ENCODE measurements around the gene SUN1. TPM values are rescaled to one million over a fixed set of nuclear protein-coding genes. Genes with fewer than 3 reads are reported as not detected.

SUN1 gene
- total RNA-seq, 4 donors from 2014 or later, result 243 to 263 (median 244) TPM

- H3K9me3 ChIP-seq, result no peaks in the 10 kb centered on the region
- DNase-seq (ENCODE audit: low spot score in 2 of 2), result no peak
- no peaks in the 10 kb centered on the region for H3K27me3 ChIP-seq
- peak overlapping the region in 2 of 4 donors; percentile 3 to 23 for H3K4me3 ChIP-seq
- TF ChIP-seq, protein P1, sequence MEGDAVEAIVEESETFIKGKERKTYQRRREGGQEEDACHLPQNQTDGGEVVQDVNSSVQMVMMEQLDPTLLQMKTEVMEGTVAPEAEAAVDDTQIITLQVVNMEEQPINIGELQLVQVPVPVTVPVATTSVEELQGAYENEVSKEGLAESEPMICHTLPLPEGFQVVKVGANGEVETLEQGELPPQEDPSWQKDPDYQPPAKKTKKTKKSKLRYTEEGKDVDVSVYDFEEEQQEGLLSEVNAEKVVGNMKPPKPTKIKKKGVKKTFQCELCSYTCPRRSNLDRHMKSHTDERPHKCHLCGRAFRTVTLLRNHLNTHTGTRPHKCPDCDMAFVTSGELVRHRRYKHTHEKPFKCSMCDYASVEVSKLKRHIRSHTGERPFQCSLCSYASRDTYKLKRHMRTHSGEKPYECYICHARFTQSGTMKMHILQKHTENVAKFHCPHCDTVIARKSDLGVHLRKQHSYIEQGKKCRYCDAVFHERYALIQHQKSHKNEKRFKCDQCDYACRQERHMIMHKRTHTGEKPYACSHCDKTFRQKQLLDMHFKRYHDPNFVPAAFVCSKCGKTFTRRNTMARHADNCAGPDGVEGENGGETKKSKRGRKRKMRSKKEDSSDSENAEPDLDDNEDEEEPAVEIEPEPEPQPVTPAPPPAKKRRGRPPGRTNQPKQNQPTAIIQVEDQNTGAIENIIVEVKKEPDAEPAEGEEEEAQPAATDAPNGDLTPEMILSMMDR (IDR thresholded peaks at IDR 0.05), result no peak
- TF ChIP-seq POLR2A (IDR thresholded peaks at IDR 0.05) (no peak), EP300 (IDR thresholded peaks at IDR 0.05) (no peak)
- peak overlapping the region in 2 of 4 donors; percentile 78 to 84 for H3K27ac ChIP-seq
- peaks cover 0 to 11% (median 4%) of the 10 kb centered on the region in 3 donors for H3K36me3 ChIP-seq
- 64 to 73% methylated on average over 11 of the region's 11 CpGs for WGBS, 2 donors
- peaks cover 0 to 75% (median 20%) of the 10 kb centered on the region in 4 donors for H3K4me1 ChIP-seq
Measured at GRCh38 chr7:824664-825063, 7.6 kb upstream of the SUN1 start.

GRCh38 chr7:825386-825785 is 6.9 kb upstream of the SUN1 start:
- peaks cover 0 to 11% (median 4%) of the 10 kb centered on the region in 3 donors for H3K36me3 ChIP-seq
- peak overlapping the region in 3 of 4 donors; percentile 31 to 84 (median 78) for H3K27ac ChIP-seq
- 27 to 33% methylated on average over 6 of the region's 6 CpGs for WGBS, 2 donors
- peaks cover 0 to 75% (median 20%) of the 10 kb centered on the region in 4 donors for H3K4me1 ChIP-seq
- DNase-seq (ENCODE audit: low spot score in 2 of 2), result no peak
- TF ChIP-seq EP300 (IDR thresholded peaks at IDR 0.05), result no peak
- TF ChIP-seq, protein P1 (IDR thresholded peaks at IDR 0.05), result no peak
- no peak for TF ChIP-seq POLR2A (IDR thresholded peaks at IDR 0.05)
- no peaks in the 10 kb centered on the region for H3K27me3 ChIP-seq
- no peaks in the 10 kb centered on the region for H3K9me3 ChIP-seq
- H3K4me3 ChIP-seq, result peak overlapping the region in 1 of 4 donors; percentile 23

DNA sequence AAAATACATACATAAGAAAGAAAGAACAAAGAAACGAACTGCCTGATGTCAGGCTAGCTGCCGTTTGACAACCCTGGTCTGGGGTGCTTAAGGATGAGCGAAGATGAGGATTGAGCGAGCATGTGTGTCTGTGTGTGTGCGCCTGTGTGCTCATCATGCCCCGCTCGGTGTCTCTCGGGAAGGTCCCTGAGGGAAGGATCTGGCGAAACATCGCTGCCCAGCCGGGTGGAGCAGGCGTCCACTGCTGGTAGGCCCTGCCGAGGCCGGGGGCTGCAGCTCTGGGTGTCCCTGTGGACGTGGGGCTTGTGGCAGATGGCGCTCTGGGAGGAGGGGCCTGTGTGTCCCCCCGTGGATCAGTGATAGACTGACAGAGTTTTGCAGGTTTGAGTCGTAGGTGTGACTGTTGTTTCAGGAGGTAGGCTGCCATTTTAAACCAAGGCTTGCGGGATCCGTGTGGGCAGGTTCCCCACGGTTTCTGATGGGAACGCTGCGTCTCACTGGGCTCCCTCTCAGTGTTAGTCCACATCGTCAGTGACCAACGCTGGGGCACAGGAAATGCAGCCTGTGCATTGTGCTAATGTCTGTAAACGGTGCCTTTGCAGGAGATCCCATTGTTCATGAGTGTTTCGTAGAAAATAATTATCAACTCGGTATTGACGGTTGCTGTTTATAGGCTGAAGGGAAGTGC is 5.9 kb upstream of the SUN1 start:
- Histone ChIP-seq H3K4me1 (peaks cover 0 to 75% (median 26%) of the 10 kb centered on the region in 4 donors), H3K36me3 (peaks cover 0 to 11% (median 4%) of the 10 kb centered on the region in 3 donors), H3K27ac (peak overlapping the region in 3 of 4 donors; percentile 50 to 84 (median 78)), H3K9me3 (no peaks in the 10 kb centered on the region), H3K4me3 (no peak overlapping the region), H3K27me3 (no peaks in the 10 kb centered on the region)
- 58 to 62% methylated on average over 28 to 29 of the region's 29 CpGs for WGBS, 2 donors
- TF ChIP-seq EP300 (IDR thresholded peaks at IDR 0.05) (no peak), POLR2A (IDR thresholded peaks at IDR 0.05) (no peak)
- TF ChIP-seq, protein P1 (IDR thresholded peaks at IDR 0.05), result no peak
- DNase-seq (ENCODE audit: low spot score in 2 of 2), result no peak

DNA sequence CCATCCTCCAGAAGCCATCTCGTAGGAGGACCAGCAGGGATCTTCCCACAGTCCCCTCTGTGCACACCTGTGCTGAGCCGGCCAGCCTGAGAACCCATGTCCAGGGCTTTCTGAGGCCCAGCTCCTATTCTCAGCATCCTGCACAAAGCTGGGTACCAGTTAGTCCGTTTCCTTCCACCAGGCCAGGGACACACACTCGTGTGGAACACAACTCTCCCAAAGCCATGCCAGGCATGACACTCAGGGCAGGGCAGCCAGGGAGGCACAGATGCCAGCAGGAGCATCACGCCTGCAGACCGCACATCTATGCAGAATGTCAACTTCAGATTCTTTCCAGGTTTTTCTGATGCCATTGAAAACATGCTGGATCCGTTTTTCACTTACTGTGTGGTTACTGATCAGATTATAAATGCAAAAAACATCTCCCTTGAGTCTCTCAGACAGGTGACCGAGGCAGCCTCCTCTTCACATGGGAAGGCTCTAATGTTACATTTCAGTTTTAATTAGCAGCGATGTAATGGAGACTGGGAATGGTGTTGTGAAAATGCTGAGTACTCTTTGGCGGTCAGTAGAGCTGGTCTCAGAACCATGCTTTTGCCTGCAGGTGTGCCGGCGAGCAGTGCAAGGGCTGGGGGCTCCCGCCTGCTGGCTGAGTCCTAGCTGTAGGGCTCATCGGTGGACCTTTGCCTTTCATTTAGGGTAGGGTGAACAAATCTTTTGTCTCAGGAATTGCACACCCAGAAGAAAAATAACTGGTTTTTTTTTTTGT is 3.3 kb upstream of the SUN1 start:
- H3K9me3 ChIP-seq, result no peaks in the 10 kb centered on the region
- TF ChIP-seq POLR2A (IDR thresholded peaks at IDR 0.05) (no peak), EP300 (IDR thresholded peaks at IDR 0.05) (no peak)
- TF ChIP-seq, protein P1 (IDR thresholded peaks at IDR 0.05), result no peak
- H3K27ac ChIP-seq, result peak overlapping the region in 2 of 4 donors; percentile 11 to 28
- WGBS, 2 donors, result 89% methylated on average over 14 of the region's 14 CpGs
- peaks cover 0 to 74% (median 37%) of the 10 kb centered on the region in 4 donors for H3K4me1 ChIP-seq
- H3K4me3 ChIP-seq, result no peak overlapping the region
- H3K27me3 ChIP-seq, result no peaks in the 10 kb centered on the region
- H3K36me3 ChIP-seq, result peaks cover 0 to 5% (median 0%) of the 10 kb centered on the region in 3 donors
- no peak for DNase-seq (ENCODE audit: low spot score in 2 of 2)

GRCh38 chr7:830069-830468 is 2.2 kb upstream of the SUN1 start:
- TF ChIP-seq, protein P1 (IDR thresholded peaks at IDR 0.05), result no peak
- TF ChIP-seq EP300 (IDR thresholded peaks at IDR 0.05), result no peak
- no peak for TF ChIP-seq POLR2A (IDR thresholded peaks at IDR 0.05)
- peaks cover 0 to 70% (median 31%) of the 10 kb centered on the region in 4 donors for H3K4me1 ChIP-seq
- 70 to 72% methylated on average over 12 of the region's 12 CpGs for WGBS, 2 donors

More at GRCh38 chr7:830069-830468, 2.2 kb upstream of the SUN1 start:
- no peaks in the 10 kb centered on the region for H3K27me3 ChIP-seq
- peak overlapping the region in 2 of 4 donors; percentile 86 to 87 for H3K27ac ChIP-seq
- no peak for DNase-seq (ENCODE audit: low spot score in 2 of 2)
- H3K9me3 ChIP-seq, result no peaks in the 10 kb centered on the region
- H3K36me3 ChIP-seq, result peaks cover 0 to 14% (median 0%) of the 10 kb centered on the region in 3 donors
- no peak overlapping the region for H3K4me3 ChIP-seq
